ENCODE measurements around the gene ADGRA3.

- no peak for TF ChIP-seq CTCF (IDR thresholded peaks at IDR 0.05)
- no peak for TF ChIP-seq POLR2A (IDR thresholded peaks at IDR 0.05)
Measured at GRCh38 chr4:22454216-22454838, 61.5 kb downstream of the ADGRA3 start.
